ENCODE measurements around the gene TOX3. TPM values are rescaled to one million over a fixed set of nuclear protein-coding genes. Genes with fewer than 3 reads are reported as not detected.
A peak's percentile ranks its signal among the peaks of the same experiment; 100 is the strongest.

The TOX3 gene
- total and polyA plus RNA-seq, 2 of the 13 experiments (the other 11 are each of a cell fraction or from before 2014, with no cell fraction given): 14.5 to 98.6 TPM

- TF ChIP-seq ATF2 (CRISPR knock-in tag; IDR thresholded peaks at IDR 0.05) (peak; percentile 92), PITX1 (CRISPR knock-in tag; IDR thresholded peaks at IDR 0.05) (peak; percentile 94), ZNF562 (CRISPR knock-in tag; IDR thresholded peaks at IDR 0.05; ENCODE audit: borderline replicate concordance) (no peak), IRF1 (CRISPR knock-in tag; IDR thresholded peaks at IDR 0.05; ENCODE audit: low read depth) (no peak; the same call in 1 of the 2 replicates), POLR2G (IDR thresholded peaks at IDR 0.05; ENCODE audit: low read depth, low read length) (no peak), ZNF597 (CRISPR knock-in tag; IDR thresholded peaks at IDR 0.05) (no peak), HCFC1 (IDR thresholded peaks at IDR 0.05; ENCODE audit: low read depth, low read length) (no peak), ZNF382 (CRISPR knock-in tag; IDR thresholded peaks at IDR 0.05; ENCODE audit: borderline replicate concordance) (no peak), ARNTL (CRISPR knock-in tag; IDR thresholded peaks at IDR 0.05) (peak; percentile 98), HMGXB4 (CRISPR knock-in tag; IDR thresholded peaks at IDR 0.05; ENCODE audit: borderline replicate concordance in 1 of 2, low read depth in 1 of 2) (peak in 1 of 2 experiments; percentile 53; a peak in 1 of 4 replicates), RORA (CRISPR knock-in tag; IDR thresholded peaks at IDR 0.05) (peak; percentile 90; the same call in 1 of the 2 replicates), BRF2 (CRISPR knock-in tag; IDR thresholded peaks at IDR 0.05) (no peak), ESRRA (CRISPR knock-in tag; IDR thresholded peaks at IDR 0.05; ENCODE audit: low read depth) (peak; percentile 71), ZNF576 (CRISPR knock-in tag; IDR thresholded peaks at IDR 0.05) (no peak), ZIK1 (CRISPR knock-in tag; IDR thresholded peaks at IDR 0.05; ENCODE audit: borderline replicate concordance, low read depth) (no peak), NR2C2 (CRISPR knock-in tag; IDR thresholded peaks at IDR 0.05; ENCODE audit: borderline replicate concordance) (peak; percentile 91), MIER2 (CRISPR knock-in tag; IDR thresholded peaks at IDR 0.05) (peak; percentile 86; the same call in 1 of the 2 replicates), MAFK (conservative IDR thresholded peaks at IDR 0.05 in 1 of 2, IDR thresholded peaks at IDR 0.05 in 1 of 2; ENCODE audit: low read length in 2 of 2) (peak in 1 of 2 experiments; percentile 15; a peak in 2 of 4 replicates), HIVEP1 (CRISPR knock-in tag; IDR thresholded peaks at IDR 0.05) (no peak), GZF1 (CRISPR knock-in tag; IDR thresholded peaks at IDR 0.05) (no peak), RBM22 (optimal IDR thresholded peaks at IDR 0.05; ENCODE audit: low read length) (no peak), ZFP36 (IDR thresholded peaks at IDR 0.05; ENCODE audit: borderline replicate concordance, low read depth, low read length, partially characterized antibody) (peak; percentile 51), ZNF577 (CRISPR knock-in tag; IDR thresholded peaks at IDR 0.05; ENCODE audit: borderline replicate concordance, low read depth) (no peak), ZFP37 (CRISPR knock-in tag; IDR thresholded peaks at IDR 0.05; ENCODE audit: borderline replicate concordance) (peak; percentile 96)
Observed at GRCh38 chr16:52398491-52398960, 148.4 kb downstream of the TOX3 start (continued).
